ENCODE data around the gene LRIG2.
"Not testable (repeated sequence)": the region's sequence is repeated elsewhere in the genome, so short reads cannot be mapped to it uniquely, and the experiment has no call there.

LRIG2 gene

GRCh38 chr1:113126207-113126606 is 53.2 kb downstream of the LRIG2 start:
- no peak for DNase-seq (ENCODE audit: low read depth)

DNA sequence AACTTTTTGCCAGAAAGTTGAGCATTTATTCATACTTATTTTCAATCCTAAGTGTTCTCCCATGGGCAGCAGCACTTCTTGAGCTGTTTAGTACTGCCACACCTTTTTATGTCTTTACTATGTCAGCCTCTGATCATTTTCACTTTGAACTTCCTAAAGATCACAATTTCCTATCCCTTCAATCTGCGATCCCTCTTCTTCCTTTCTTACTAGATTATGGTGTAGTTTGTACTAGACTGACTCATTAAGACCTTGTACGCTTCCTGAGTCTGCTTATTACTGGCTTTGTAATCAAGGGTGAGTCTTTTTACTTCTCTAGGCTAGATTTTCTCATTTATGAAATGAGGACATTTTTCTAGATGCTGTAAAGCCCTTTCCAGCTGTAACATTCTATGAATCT is 55.1 kb downstream of the LRIG2 start:
- no peak for DNase-seq (ENCODE audit: low read depth)

- DNase-seq (ENCODE audit: low read depth) = peak; percentile 17
Measured at GRCh38 chr1:113129529-113130185, 56.7 kb downstream of the LRIG2 start.

GRCh38 chr1:113133038-113133437 is 60.0 kb downstream of the LRIG2 start:
- DNase-seq (ENCODE audit: low read depth) = no peak

GRCh38 chr1:113133759-113134158 is 60.8 kb downstream of the LRIG2 start:
- DNase-seq (ENCODE audit: low read depth) = no peak

DNA sequence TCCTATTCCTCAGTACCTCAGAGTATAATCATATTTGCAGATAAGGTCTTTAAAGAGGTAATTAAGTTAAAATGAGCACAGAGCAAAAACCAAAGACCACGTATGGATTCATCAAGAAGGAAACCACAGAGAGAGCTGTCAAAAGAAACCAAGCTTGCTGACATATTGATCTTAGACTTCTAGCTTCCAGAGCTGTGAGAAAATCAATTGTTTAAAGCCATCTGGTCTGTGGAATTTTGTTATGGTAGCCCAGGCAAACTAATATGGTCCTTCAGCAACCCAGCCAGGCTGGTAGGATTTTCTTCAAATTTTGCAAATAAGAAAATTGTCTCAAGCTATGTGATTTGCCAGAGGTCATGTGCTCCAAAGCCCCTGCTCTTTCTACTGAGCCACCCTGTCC is 62.5 kb downstream of the LRIG2 start:
- DNase-seq (ENCODE audit: low read depth) = no peak

DNA sequence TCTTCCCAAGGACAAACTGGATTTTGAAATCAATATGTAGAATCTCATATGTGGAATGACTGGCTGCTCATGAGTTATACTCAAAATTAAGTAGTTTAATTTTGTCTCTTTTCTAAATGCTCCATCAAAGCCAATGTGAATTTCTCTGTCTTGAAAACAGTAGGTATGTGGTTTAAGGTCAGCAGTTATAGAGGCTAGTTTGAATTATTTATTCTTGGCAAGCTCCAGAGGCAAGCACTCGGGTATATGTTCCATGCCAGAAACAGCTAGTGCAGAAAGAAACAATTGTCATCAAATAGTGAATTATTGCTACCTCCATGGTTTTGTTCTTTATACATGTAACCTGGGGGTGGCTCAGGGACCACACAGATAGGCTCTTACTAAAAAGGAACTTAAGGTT is 63.5 kb downstream of the LRIG2 start:
- no peak for DNase-seq (ENCODE audit: low read depth)

DNA sequence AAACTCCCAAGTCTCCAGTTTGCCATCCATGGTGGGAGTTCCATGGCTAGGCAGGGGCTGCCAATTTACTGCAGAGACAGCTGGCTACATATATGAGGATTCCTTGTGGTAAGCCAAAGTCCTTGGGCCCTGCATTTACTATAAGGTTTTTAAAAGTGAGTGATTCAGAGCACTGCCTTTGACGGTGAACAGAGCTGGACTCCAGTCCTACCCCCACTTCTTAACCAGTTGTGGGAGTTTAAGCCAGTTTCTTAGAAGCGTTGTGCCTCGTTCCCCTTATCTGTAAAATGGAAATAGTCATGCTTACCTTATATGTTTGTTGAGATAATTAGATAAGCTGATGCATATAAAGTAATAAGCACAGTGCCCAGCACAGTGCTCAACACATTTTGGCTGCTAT is 64.6 kb downstream of the LRIG2 start:
- no peak for DNase-seq (ENCODE audit: low read depth)

DNA sequence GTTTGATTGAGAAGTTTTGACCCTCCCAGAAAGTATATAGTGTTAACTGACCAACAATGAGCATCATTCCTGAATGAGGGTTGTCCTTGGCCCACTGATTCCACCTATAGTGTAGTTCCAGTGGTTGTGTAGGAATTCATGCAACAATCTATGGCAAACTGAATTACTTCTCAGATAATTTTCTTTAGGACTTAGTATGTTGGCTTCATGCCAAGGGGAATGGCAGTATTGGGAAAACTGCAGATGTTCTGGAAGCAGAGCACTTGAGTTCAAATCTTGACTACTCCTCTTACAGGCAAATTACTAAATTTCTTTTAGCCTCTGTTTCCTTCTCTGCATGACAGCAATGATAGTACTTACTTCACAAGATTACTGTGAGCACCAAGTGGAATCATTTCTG is 65.8 kb downstream of the LRIG2 start:
- DNase-seq (ENCODE audit: low read depth) = no peak

DNA sequence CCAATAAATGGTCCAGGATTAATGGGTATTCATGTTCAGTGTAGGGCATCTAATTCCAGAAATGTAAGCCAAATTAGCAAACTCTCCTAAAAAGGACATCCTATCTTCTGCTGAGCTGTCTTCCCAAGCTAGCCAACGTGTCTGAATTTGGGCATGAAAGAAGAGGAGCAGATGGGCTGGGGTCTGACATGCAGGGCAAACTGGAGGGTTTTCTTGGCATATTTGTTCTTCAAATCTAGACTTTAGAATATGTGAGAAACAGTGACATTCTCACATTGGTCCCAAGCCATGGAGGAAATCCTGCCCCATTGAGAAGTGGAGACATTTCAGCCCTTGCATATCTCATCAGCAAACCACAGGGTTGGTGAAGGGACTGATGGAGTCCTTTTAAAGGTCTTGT is 67.2 kb downstream of the LRIG2 start:
- DNase-seq (ENCODE audit: low read depth) = no peak

- peak; percentile 47 for DNase-seq (ENCODE audit: low read depth)
Measured at GRCh38 chr1:113140588-113141446, 67.8 kb downstream of the LRIG2 start.

DNA sequence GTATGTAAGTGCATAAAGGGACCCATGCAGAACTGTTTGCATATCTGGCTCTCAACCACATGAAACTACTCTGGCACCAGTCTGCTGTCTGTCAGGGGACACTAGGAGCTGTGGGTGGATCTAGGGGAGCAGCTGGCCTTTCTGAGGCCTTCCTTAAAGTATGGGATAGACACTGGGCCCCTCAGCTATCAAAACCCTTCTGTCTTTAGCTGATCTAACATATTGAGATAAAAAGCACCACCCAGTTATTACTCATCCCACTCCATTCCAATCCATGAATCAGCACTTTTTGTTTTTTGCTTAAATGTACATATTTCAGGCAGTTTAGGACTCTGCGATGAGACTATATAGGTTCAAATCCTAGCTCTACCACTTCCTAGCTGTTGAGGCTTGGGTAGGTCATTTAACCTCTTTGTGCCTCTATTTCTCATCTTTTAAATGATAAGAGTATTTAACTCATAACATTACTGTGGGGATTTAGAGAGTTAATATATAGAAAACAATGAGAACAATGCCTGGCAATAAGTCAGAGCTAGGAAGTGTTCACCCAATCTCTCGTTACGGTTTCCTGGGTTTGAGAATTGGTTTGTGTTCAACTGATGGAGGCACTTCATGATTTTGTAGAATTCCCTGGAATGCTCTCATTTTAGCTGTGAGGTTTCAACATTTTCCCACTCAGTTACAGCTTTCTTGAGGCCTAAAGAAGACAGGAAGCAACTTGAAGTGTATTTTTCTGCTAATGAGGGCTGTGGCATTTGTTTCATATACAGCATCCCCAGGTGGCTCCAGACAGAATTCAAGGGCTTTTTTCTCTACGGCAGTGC is 68.9 kb downstream of the LRIG2 start:
- peak; percentile 40 for DNase-seq (ENCODE audit: low read depth)

- peak; percentile 35 for DNase-seq (ENCODE audit: low read depth)
Measured at GRCh38 chr1:113142791-113143190, 69.8 kb downstream of the LRIG2 start.

GRCh38 chr1:113146242-113147072 is 73.5 kb downstream of the LRIG2 start:
- DNase-seq (ENCODE audit: low read depth) = no peak

DNA sequence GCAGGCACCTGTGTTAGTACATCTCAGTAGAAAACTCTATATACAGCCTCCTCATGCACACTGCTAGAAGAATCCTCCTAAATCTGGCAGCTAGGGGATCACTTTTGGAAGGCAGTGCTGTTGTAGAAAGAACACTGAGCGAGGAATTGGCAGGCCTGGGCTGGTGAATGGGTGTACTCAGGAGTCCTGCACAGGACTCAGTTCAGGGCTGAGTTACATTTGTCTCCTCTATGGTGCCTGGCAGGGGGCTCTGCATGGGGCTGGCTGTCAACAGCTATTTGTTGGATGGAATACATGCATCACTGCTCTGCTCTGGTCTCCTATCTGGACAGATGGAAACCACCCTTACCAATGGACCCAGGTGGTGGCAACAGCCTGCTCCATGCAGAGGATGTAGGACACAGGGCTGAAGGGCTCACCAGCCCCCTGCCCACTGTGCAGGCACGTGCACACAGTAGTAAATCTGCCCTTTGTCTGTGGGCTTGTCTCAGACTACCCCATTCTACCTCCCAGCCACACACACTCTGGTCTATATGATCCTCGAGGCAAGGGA is 74.2 kb downstream of the LRIG2 start:
- DNase-seq (ENCODE audit: low read depth) = no peak

DNA sequence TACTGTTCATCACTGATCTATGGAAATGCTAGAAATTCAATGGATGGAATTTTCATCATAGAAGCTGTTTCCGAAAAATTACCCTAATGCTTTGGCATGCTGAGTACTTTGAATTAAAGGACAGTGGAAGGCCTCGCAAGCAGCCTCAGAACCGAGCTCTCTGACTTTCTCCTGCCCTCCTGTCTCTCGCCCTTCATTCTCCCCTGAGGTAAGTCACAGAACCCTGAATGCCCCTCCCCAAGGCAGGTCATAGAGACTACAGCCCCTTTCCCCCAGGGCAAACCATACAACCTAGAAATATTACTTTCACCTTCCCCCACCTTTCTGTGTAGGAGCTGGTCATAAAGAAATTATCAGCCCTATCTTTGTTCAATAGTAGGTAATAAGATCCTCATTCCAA is 74.8 kb downstream of the LRIG2 start:
- no peak for DNase-seq (ENCODE audit: low read depth)

DNA sequence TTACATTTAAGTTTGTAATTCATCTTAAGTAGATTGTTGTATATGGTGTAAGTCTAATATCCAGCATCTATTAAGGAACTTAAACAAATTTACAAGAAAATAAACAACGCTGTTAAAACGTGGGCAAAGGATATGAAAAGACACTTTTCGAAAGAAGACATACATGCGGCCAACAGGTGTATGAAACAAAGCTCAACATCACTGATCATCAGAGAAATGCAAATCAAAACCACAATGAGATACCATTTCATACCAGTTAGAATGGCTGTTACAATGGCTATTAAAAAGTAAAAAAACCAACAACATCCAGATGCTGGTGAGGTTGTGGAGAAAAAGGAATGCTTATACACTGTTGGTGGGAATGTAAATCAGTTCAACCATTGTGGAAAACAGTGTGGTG is 77.5 kb downstream of the LRIG2 start:
- DNase-seq (ENCODE audit: low read depth) = not testable (repeated sequence)

- DNase-seq (ENCODE audit: low read depth) = peak; percentile 14
Measured at GRCh38 chr1:113153116-113153803, 80.3 kb downstream of the LRIG2 start.

DNA sequence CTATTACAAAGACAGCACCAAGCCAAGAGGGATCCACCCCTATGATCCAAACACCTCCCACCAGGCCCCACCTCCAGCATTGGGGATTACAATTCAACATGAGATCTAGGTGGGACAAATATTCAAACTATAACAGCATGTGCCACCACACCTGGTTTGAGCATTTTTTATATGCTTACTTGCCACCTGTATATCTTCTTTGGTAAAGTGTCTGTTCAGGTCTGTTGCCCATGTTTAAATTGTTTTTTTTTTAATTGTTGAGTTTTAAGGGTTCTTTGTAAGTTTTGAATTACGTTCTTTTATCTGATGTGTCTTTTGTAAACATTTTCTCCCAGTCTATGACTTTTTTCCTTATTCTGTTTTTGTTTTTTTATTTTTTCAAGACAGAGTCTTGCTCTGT is 83.4 kb downstream of the LRIG2 start:
- no peak for DNase-seq (ENCODE audit: low read depth)

- not testable (repeated sequence) for DNase-seq (ENCODE audit: low read depth)
Measured at GRCh38 chr1:113158743-113159142, 85.7 kb downstream of the LRIG2 start.

GRCh38 chr1:113166473-113166872 is 93.5 kb downstream of the LRIG2 start:
- DNase-seq (ENCODE audit: low read depth) = no peak

All from fibroblast of the conjunctiva (primary cell).